NB4 (cell line): ENCODE measurements around the gene SPEG.

Experiments used
- CTCF ChIP-seq: IDR thresholded peaks from one replicate; pipeline ENCODE4 v1.5.1; 2012; ENCODE audit warnings: low read depth, low read length
- MAX ChIP-seq: IDR thresholded peaks from 2 replicates; pipeline ENCODE4 v1.6.1; 2011; ENCODE audit warnings: low read depth, low read length
- MYC ChIP-seq: IDR thresholded peaks from 2 replicates; pipeline ENCODE4 v1.6.1; 2011; ENCODE audit warnings: low read depth, low read length
- POLR2A ChIP-seq: IDR thresholded peaks from 2 replicates; pipeline ENCODE4 v1.6.1; 2011; ENCODE audit warnings: mild to moderate bottlenecking; ENCODE audit not compliant: insufficient read length; ENCODE audit errors: extremely low read depth

- TF ChIP-seq CTCF (no peak), POLR2A (no peak), MAX (no peak), MYC (no peak)
These were observed 35.8 kb downstream of the SPEG start for GRCh38 chr2:219470429-219470828.
